Type B pancreatic cell (in vitro differentiated cells): ENCODE results near the gene LTB4R. TPM values are rescaled to one million over a fixed set of nuclear protein-coding genes. Genes with fewer than 3 reads are reported as not detected.
A peak's percentile ranks its signal among the peaks of the same experiment; 100 is the strongest.
"Not testable (repeated sequence)": the region's sequence is repeated elsewhere in the genome, so short reads cannot be mapped to it uniquely, and the experiment has no call there.

ENCODE experiments used
- DNase-seq: peaks from one replicate; pipeline ENCODE4 v3.0.0; 2021; ENCODE audit warnings: mixed read lengths; ENCODE audit not compliant: unreplicated experiment; ENCODE audit errors: extremely low spot score
- H3K27ac Mint-ChIP-seq: 2 replicates; pipeline ENCODE4 v1.8.0; 2021; ENCODE audit warnings: mild to moderate bottlenecking, mixed read lengths
- H3K27me3 Mint-ChIP-seq: 2 replicates; pipeline ENCODE4 v1.8.0; 2021; ENCODE audit warnings: mixed read lengths
- H3K36me3 Mint-ChIP-seq: 2 replicates; pipeline ENCODE4 v1.8.0; 2021; ENCODE audit warnings: mixed read lengths
- H3K4me1 Mint-ChIP-seq: one replicate; pipeline ENCODE4 v1.8.0; 2021; ENCODE audit warnings: mixed read lengths; ENCODE audit not compliant: unreplicated experiment
- H3K4me3 Mint-ChIP-seq: 2 replicates; pipeline ENCODE4 v1.8.0; 2021; ENCODE audit warnings: mild to moderate bottlenecking, mixed read lengths
- H3K9me3 Mint-ChIP-seq: 2 replicates; pipeline ENCODE4 v1.8.0; 2021; ENCODE audit warnings: mixed read lengths
- total RNA-seq: library from RNA; stranded (reverse); gene quantifications from 2 replicates; pipeline ENCODE4 v1.2.1, GENCODE V29; 2021; ENCODE audit warnings: low replicate concordance
- TF ChIP-seq, protein P1 (sequence below): fragments of 200-600 bp; sonication (generic); conservative IDR thresholded peaks from 2 replicates; pipeline ENCODE4 v1.5.0; 2021; ENCODE audit warnings: antibody characterized with exemption, mild to moderate bottlenecking

LTB4R gene
- total RNA-seq, 1 donor from 2014 or later: 8.8 TPM

- Mint-ChIP-seq H3K9me3 (no peaks in the 10 kb centered on the region), H3K27me3 (peaks cover 29% of the 10 kb centered on the region), H3K27ac (peak overlapping the region; percentile 53), H3K4me1 (peaks cover 4% of the 10 kb centered on the region), H3K4me3 (no peak overlapping the region), H3K36me3 (no peaks in the 10 kb centered on the region)
- no peak for DNase-seq
- TF ChIP-seq, protein P1, sequence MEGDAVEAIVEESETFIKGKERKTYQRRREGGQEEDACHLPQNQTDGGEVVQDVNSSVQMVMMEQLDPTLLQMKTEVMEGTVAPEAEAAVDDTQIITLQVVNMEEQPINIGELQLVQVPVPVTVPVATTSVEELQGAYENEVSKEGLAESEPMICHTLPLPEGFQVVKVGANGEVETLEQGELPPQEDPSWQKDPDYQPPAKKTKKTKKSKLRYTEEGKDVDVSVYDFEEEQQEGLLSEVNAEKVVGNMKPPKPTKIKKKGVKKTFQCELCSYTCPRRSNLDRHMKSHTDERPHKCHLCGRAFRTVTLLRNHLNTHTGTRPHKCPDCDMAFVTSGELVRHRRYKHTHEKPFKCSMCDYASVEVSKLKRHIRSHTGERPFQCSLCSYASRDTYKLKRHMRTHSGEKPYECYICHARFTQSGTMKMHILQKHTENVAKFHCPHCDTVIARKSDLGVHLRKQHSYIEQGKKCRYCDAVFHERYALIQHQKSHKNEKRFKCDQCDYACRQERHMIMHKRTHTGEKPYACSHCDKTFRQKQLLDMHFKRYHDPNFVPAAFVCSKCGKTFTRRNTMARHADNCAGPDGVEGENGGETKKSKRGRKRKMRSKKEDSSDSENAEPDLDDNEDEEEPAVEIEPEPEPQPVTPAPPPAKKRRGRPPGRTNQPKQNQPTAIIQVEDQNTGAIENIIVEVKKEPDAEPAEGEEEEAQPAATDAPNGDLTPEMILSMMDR: no peak
These were observed 13.8 kb downstream of the LTB4R start for GRCh38 chr14:24325041-24325530.

DNA sequence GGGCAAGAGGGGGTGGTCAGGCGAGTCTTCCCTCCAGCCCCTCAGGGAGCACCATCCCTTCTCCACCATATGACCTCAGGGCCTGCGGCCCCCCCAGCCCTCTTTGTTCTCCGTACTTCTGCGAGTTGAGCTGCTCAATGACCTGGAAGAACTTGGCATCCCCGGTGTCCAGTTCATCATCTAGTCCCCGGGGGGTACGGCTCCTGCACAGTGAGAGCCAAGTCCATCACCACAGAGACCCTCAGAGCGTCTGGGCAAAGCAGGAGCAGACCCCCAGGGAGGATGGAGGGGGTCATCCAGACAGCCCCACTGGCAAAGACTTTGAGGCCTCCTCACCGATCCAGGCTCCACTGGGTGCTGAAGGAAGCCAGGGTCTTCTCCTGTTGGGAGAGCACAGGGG, 14.7 kb downstream of the LTB4R start:
- no peak overlapping the region for H3K4me3 Mint-ChIP-seq
- H3K4me1 Mint-ChIP-seq: peaks cover 4% of the 10 kb centered on the region
- no peak overlapping the region for H3K27ac Mint-ChIP-seq
- no peaks in the 10 kb centered on the region for H3K36me3 Mint-ChIP-seq
- H3K27me3 Mint-ChIP-seq: peaks cover 31% of the 10 kb centered on the region
- TF ChIP-seq, protein P1: no peak
- no peaks in the 10 kb centered on the region for H3K9me3 Mint-ChIP-seq
- no peak for DNase-seq

DNA sequence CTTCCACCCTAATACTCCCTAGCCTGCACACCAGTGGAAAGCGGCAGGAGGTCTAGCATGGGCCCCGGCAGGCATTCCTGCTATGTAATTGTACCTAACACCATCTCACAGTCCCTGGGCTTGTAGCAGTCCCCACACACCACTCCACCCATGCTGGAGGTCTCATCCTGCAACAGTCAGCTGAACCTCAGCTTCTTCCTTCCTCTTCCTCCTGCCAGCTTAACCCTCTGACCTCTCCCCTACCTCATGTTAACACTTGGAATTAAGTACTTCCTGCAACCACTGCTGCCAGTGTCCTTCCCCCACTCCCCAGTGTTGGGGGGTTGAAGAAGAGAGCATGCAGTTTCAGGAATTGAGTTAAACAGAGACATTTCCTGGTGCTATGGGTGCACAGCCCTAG, 16.0 kb downstream of the LTB4R start:
- Mint-ChIP-seq H3K4me3 (no peak overlapping the region), H3K4me1 (peaks cover 8% of the 10 kb centered on the region), H3K36me3 (no peaks in the 10 kb centered on the region), H3K27ac (no peak overlapping the region), H3K9me3 (no peaks in the 10 kb centered on the region), H3K27me3 (peaks cover 34% of the 10 kb centered on the region)
- DNase-seq: no peak
- TF ChIP-seq, protein P1: no peak

DNA sequence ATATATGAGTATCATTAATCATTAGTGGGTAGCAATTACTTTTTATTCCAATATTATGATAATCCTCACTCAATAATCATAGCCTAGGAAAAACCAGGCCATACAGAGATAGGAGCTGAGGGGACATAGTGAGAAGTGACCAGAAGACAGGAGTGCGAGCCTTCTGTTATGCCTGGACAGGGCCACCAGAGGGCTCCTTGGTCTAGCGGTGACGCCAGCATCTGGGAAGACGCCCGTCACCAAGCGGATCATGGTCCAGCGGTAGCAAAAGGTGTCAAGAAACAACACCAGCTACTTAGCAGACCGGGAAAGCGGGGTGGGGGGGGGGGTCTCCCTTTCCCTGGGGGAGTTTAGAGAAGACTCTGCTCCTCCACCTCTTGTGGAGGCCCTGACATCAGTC, 16.6 kb downstream of the LTB4R start:
- Mint-ChIP-seq H3K4me1 (peaks cover 13% of the 10 kb centered on the region), H3K27me3 (peaks cover 36% of the 10 kb centered on the region)
- H3K9me3 Mint-ChIP-seq, H3K4me3 Mint-ChIP-seq, H3K27ac Mint-ChIP-seq, H3K36me3 Mint-ChIP-seq, DNase-seq: not testable (repeated sequence)
- TF ChIP-seq, protein P1: peak; percentile 77

- Mint-ChIP-seq H3K27ac (no peak overlapping the region), H3K4me1 (peaks cover 13% of the 10 kb centered on the region), H3K9me3 (no peaks in the 10 kb centered on the region), H3K4me3 (no peak overlapping the region), H3K27me3 (peaks cover 42% of the 10 kb centered on the region), H3K36me3 (no peaks in the 10 kb centered on the region)
- TF ChIP-seq, protein P1: no peak
- DNase-seq: no peak
These were observed 17.9 kb downstream of the LTB4R start for GRCh38 chr14:24329073-24329663.
